Measurements from ENCODE around the gene TGFB3.
"Not testable (repeated sequence)": the region's sequence is repeated elsewhere in the genome, so short reads cannot be mapped to it uniquely, and the experiment has no call there.

TGFB3 gene

DNA sequence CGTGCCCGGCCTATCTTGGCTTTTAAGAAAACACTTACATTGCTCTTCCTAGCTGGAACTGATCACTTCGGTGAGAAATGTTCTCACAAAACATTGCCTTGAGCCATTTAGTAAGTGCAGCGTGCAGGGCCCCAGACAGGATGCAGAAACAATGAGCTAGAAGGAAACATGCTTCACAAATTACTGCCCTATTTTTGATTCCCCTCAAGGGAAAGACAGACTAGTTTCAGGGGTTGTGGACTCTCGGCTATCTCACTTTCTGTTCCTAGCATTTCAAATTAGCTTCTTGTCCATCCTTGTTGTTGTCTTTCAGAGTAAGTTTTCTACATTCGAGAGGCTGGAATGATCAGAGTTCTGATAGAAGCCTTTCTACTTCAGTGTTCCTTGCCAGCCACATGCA lies 21.6 kb downstream of the TGFB3 start:
- DNase-seq (ENCODE audit: low spot score): no peak

DNA sequence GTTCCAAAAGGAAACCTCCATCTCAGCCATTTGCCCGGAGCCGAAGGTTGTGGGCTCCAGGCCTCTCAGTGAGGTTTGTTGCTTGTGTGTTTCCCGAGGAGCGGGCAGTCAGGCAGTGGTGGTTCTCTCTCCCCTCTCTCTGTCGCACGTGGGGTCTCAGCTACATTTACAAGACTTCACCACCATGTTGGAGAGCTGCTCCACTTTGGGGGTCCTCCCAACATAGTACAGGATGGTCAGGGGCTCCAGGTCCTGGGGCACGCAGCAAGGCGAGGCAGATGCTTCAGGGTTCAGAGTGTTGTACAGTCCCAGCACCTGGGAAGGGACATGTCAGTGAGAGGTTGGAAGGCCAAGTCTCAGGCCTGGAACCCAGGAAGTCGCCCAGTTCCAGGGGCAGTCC lies 22.8 kb downstream of the TGFB3 start:
- DNase-seq (ENCODE audit: low spot score): no peak

DNA sequence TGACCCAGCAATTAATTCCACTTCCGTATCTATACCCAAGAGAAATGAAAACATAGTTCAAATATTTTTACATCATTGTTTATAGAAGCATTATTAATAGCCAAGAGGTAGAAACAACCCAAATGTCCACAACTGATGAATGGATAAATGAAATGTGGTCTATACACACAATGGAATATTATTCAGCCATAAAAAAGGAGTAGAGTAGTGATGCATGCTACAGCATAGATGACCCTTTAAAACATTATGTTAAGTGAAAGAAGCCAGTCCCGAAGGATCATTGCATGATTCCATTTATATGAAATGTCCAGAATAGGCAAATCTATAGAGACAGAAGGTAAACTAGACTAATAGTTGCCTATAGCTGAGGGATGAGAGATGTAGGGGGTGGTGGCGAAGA lies 29.3 kb downstream of the TGFB3 start:
- no peak for DNase-seq (ENCODE audit: low spot score)

DNA sequence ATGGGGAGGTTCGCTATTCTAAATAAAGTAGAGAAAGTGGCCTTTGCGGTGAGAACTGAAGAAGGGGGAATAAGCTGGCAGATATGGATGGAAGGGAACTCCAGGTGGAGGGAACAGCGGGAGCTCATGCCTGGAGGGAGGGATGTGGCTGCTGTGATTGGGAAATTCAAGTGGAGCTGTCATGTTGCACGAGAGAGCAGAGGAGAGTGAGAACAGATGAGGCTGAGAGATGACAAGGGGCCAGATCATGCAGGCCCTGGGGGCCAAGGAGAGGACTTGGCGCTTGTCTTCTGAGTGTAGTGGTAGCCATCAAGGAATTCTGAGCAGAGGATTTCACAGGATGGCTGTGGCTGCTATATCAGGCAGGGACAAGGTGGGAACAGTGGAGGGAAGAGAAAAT lies 35.0 kb downstream of the TGFB3 start:
- DNase-seq (ENCODE audit: low spot score): no peak

DNA sequence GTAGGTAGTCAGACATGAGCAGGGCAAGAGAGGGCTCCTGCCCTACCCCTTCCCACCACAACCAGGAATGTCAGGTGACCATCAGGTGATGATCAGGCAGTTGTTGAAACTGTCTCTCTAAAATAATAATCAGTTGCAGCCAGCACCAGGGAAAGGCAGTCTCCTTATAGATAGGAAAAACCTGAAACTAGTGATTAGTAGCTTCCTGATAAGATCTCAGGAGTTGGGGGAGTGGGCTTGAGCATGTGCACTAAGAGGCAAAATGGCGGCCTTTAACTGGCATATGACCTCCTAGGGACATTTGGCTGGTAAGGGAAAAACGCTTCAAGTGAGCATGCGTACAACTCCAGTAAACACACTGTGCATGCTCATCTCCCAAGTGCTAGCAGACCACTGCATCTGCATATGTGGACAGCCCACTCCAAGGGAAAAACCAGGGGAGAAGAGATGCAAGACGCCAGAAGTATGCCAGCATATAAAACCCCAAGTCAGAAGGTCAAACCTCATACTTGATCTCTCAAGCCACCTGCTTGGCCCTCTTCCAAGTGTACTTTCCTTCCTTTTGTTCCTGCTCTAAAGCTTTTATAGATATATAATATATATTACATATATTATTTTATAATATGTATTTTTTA lies 37.1 kb downstream of the TGFB3 start:
- no peak for DNase-seq (ENCODE audit: low spot score)

DNA sequence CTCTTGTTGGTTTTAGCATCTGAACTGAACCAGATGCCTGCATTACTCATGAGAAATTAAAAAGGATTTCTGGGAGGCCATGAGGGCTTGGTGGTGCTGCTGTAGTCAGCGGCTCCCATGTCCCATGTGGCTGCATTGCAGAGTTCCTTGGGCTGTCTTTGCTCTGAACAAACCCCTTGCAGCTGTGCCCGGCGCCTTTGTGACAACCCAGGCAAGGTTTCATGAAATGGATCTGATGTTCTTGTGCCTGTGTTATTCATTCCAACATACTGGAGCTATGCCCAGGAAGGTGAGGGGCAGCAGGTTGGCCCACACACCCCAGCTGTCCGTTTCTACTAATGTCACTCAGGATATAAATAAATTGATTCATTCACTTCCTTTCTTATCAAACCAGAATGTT lies 40.8 kb downstream of the TGFB3 start:
- no peak for DNase-seq (ENCODE audit: low spot score)

DNA sequence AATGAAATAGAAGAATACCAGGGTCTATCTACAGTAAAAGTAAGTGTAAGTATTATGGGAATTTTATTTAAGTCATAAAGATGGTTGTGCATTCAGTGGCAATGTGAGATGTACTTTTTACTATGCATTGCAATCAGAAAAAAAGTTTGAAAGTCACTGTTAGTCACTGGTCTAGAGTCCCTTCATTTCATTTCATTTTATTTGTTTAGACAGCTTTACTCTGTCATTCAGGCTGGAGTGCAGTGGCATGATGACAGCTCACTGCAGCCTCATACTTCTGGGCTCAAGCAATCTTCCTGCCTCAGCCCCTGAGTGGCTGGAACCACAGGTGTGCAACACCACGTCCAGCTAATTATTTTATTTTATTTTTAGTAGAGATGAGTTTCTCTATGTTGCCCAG lies 42.6 kb downstream of the TGFB3 start:
- no peak for DNase-seq (ENCODE audit: low spot score)

DNA sequence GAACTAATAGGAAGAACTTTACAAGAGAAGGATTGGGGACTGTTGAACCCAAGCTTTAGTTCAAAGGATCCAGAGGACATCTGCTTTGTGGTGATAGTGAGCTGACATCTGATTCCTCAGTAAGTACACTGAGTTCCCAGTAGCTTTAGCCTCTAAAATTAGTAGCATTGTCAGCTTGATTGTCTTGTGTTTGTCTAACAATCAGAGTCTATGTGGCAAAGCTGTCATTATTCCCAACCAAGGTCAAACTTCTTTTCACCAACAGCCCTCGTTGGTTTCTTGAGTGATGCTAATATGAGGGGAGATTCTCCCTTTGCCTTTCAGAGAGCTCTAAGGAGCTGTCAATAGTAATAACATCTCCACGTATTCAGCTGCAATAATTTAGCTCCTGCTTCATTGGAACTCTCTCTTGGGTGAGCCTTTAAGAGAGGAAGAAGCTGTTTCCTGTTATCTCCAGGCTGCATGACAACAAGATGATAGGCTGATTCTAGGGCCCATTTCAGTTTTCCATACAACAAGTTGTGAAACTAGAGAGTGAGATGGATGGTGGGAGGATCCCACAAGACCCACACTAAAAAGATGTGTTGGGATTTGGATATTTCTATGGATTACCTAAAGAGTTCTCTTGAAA lies 46.7 kb downstream of the TGFB3 start:
- no peak for DNase-seq (ENCODE audit: low spot score)

DNA sequence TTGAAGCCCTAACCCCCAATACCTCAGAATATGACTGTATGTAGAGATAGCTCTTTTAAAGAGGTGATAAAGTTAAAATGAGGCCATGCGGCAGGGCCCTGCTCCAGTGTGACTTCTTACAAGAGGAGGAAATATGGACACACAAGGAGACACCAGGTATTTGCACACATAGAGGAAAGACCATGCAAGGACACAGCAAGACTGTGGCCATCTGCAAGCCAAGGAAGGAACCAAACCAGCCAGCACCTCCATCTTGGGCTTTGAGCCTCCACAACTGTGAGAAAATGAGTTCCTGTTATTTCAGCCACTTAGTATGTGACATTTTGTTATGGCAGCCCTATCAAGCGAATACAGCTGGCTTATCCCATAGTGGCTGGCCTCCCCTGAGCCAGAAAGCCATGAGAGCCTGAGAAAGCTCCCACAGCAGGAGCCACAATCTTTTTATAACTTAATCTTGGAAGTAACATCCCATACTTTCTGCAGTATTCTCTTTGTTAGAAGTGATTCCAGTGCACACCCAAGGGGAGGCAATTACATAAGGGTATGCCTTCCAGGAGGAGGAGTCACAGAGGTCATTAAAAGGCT lies 48.0 kb downstream of the TGFB3 start:
- no peak for DNase-seq (ENCODE audit: low spot score)

DNA sequence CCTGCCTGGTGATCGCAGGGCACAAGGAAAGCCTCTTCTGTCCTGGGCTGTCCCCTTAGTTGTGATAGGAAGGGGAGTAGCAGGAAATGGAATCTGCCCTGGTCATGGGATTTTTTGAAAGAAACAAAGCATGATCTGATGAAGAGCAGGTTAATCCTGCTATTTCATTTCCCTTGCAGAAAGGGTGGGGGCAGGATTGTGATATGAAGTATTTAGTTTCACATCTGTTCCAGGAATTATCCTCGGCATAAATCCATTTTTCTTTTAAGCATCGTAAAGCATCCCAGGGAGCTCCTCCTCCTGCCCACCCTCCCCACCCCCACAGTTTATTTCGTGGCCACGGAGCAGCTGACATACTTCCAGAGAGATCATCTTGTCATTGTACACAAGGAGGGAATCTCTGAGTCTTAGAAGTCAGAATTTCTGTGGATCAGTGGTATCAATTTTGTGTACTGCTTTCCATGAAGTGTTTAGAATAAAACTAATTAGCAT lies 53.1 kb downstream of the TGFB3 start:
- no peak for DNase-seq (ENCODE audit: low spot score)

DNA sequence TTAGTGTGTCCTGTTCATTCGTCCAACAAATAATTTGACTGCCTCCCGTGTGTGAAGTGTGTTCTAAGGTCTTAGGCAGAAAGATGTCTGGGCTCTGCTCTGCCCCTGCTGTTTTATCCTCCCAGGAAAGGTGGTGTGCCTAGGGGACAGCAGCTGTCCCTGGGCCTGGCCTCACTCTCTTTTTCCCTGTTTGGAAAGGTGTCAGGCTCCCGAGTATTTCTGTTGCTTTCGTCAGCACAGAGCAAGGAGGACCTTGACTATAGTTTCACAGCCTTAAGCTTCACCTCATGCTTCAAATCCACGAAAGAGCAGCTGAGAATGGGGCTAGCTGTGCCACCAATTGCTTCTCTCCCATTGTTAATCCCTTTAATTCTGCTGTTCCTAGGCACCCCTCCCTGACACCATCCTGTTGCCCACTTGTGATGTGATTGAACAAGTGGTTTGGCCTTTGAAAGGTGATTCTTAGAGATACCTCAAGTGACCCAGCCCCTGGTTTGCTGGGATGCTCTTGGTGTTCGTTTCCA lies 54.2 kb downstream of the TGFB3 start:
- no peak for DNase-seq (ENCODE audit: low spot score)

DNA sequence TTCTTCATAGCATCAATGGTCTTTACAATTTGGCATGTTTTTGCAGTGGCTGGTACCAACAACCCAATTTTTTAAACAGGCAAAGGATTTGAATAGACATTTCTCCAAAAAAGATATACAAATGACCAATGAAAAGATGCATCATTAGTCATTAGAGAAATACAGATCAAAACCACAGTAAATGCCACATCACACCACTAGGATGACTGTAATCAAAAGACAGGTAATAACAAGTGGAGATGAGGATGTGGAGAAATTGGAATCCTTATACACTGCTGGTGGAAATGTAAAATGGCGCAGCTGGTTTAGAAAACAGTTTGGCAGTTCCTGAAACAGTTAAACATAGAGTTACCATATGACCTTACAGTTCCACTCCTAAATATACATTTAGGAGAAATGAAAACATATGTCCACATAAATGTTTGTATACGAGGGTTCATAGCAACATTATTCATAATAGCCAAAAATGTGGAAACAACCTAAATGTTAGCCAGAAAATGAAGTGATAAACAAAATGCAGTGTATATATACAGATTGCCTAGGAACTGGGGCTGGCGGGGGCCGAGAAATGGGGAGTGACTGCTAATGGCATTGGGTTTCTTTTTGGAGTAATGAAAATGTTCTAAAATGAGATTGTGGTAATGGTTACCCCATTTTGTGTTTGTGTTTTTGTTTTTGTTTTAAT lies 55.2 kb downstream of the TGFB3 start:
- DNase-seq (ENCODE audit: low spot score): no peak

DNA sequence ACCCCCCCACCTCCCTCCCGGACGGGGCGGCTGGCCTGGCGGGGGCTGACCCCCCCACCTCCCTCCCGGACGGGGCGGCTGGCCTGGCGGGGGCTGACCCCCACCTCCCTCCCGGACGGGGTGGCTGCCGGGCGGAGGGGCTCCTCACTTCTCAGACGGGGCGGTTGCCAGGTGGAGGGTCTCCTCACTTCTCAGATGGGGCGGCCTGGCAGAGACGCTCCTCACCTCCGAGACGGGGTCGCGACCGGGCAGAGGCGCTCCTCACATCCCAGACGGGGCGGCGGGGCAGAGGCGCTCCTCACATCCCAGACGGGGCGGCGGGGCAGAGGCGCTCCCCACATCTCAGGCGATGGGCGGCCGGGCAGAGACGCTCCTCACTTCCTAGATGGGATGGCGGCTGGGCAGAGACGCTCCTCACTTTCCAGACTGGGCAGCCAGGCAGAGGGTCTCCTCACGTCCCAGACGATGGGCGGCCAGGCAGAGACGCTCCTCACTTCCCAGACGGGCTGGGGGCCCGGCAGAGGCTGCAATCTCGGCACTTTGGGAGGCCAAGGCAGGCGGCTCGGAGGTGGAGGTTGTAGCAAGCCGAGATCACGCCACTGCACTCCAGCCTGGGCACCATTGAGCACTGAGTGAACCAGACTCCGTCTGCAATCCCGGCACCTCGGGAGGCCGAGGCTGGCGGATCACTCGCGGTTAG lies 56.5 kb downstream of the TGFB3 start:
- not testable (repeated sequence) for DNase-seq (ENCODE audit: low spot score)

DNA sequence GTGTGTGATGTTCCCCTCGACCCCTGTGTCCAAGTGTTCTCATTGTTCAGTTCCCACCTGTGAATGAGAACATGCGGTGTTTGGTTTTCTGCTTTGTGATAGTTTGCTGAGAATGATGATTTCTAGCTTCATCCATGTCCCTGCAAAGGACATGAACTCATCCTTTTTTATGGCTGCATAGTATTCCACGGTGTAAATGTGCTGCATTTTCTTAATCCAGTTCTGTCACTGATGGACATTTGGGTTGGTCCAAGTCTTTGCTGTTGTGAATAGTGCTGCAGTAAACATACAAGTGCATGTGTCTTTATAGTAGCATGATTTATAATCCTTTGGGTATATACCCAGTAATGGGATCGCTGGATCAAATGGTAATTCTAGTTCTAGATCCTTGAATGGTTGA lies 61.4 kb downstream of the TGFB3 start:
- DNase-seq (ENCODE audit: low spot score): not testable (repeated sequence)

DNA sequence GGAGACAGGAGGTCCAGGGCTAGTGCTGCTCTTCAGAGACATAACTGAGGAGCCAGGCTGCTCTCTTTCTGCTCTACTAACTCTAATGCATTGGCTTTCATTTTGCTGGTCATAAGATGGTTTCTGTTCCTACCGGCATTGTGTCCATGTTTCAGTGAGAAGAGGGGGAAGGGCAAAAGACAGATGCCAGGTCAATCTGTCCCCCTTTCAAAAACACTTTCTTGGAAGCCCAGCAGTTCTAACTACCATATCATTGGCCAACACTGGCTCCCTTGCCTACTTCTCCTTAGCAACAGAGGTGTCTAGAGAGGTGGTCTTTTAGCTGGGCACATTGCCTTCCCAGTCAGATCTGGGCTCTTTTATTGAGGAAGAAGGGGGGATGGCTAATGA lies 63.9 kb downstream of the TGFB3 start:
- DNase-seq (ENCODE audit: low spot score): no peak

DNA sequence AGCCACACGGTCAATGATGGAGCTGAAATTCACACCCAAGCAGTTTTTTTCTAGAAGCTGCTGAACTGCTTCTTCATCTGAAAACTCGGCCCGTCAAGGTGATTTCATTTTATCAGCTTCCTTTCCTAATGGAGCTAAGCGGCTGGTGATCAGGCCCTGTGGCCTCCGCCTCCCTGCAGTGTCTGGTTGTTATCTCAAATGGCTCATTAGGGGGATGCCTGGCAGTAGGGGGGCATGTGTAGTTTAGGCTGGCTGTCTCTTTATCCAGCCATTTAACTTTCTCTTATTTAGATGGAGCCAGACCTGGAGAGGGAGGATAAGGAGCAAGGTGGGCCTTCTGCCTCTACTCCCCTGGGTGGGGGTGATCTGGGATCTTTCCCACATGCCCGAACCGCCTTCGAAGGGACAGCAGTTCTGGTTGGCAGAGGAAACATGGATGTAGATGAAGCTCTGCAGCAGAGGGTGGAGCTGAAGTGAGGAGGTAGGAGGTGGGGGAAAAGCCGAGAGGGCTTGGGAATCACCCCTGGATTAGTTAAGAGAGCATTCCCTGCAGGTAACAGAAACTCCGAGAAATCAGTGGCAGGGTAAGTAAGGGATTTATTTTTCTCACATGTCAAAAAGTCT lies 64.4 kb downstream of the TGFB3 start:
- DNase-seq (ENCODE audit: low spot score): no peak

DNA sequence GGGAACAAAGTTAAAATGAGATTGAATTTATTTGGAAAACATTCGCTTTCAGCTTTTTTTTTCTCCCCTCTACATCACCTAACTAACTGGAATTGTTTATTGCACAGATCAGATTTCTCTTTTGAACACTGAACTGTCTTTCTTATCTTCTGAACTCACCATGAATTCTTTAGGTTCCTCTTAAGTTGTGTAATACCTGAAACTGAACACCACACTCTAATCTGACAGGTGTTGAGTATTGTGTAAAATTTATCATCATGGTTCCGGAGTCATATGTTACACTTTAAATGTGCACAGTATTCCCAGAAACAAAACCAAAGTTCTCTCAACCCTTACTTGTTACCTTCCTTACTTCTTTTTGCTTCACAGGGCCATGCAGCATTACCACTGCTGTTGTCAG lies 66.8 kb downstream of the TGFB3 start:
- DNase-seq (ENCODE audit: low spot score): no peak

DNA sequence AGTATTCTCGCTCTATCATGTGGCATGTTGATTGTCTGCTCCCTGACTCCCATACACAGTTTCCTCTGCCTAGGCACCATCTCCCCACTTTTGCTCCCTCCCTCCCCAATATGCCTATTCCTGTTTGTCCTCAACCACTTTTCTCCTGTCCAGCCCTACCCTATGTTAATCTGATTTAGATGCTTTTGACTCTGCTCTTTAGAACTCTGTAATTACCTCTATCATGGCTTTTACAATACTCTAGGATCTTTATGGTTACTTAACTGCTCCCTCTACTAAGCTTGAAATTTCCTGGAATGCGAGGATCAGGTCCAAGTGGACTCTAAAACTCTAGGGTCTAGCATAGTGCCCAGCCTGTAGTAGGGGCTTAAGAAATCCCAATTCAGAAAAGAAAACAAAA lies 68.6 kb downstream of the TGFB3 start:
- no peak for DNase-seq (ENCODE audit: low spot score)

DNA sequence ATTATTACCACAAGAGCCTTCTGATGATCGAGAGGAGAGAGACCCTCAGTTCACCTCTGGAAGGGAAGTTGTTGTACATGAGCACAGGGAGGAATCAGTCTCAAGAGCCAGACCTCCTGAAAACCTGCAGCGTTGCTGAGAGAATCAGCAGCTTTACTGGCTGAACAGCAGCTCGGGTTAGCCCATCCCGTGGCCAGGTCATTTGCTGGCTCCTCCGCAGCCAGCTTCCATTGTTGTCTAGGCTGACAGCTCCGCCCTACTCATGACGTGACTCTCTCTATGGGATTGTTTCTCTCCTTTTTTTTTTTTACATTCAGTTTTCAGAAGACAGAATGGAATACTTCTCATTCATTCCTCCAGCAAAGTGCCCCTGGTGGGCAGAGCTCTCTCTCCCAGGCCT lies 69.9 kb downstream of the TGFB3 start:
- no peak for DNase-seq (ENCODE audit: low spot score)

DNA sequence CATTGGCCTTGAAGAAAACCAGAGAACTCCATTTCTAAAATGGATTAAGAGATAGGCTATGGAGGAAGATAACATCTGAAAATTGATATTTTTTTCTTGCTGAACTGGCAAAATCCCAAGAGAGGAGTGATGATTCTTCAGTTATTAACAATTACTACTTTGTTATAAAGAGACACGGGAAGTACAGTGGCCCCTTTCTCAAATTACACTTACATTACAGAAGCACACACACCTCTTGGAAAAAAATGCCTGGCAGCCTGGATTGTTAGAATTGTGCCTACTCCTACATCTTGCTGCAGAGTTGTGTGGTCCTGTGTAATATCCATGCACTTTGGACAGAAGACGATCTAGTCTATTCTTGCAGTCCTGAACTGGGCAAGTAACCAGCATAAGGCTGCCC lies 71.7 kb downstream of the TGFB3 start:
- no peak for DNase-seq (ENCODE audit: low spot score)

DNA sequence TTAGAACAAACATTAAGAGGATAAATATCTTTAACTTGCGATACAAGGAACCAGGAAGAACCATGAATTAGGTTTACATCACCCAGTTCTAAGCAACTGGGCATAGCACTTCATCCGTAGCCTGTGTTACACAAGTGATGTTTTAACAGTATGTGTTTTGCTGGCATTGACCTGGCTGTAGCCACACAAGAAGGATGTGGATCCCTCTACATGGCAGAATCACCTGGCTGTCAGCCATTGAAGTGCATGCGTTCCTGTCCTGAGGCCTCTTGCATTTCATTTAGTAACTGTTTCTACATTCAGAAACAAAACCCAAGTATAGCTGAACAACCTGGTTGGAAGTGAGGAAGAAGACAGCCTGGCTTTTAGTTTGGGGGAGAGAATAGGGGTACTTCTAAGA lies 72.2 kb downstream of the TGFB3 start:
- no peak for DNase-seq (ENCODE audit: low spot score)
